HCT116 (cell line): Measurements from ENCODE around the gene EVC.

Experiments used
- CTCF ChIP-seq, 3 experiments: fragments of 200-600 bp in 1 of 3; sonication (generic) in 1 of 3; IDR thresholded peaks in 2 of 3; conservative IDR thresholded peaks in 1 of 3; 2 replicates each; pipeline ENCODE4 v1.5.1; 2012 to 2017; ENCODE audit warnings: low read depth in 2 of 3, low read length in 2 of 3, antibody characterized with exemption in 1 of 3, borderline replicate concordance in 1 of 3, control low read depth in 1 of 3, mild to moderate bottlenecking in 1 of 3, mixed read lengths in 1 of 3, mixed run types in 1 of 3, moderate library complexity in 1 of 3; ENCODE audit not compliant: insufficient read depth in 1 of 3
- TF ChIP-seq, protein P1 (sequence below): IDR thresholded peaks from 2 replicates; pipeline ENCODE4 v1.6.1; 2012

- TF ChIP-seq, protein P1, sequence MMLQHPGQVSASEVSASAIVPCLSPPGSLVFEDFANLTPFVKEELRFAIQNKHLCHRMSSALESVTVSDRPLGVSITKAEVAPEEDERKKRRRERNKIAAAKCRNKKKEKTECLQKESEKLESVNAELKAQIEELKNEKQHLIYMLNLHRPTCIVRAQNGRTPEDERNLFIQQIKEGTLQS = no peak
- TF ChIP-seq CTCF (IDR thresholded peaks at IDR 0.05 in 2 of 3, conservative IDR thresholded peaks at IDR 0.05 in 1 of 3; ENCODE audit: borderline replicate concordance in 1 of 3, insufficient read depth in 1 of 3, low read depth in 2 of 3, low read length in 2 of 3) = no peak
Observed at GRCh38 chr4:5746829-5747737, 36.1 kb downstream of the EVC start.
